ENCODE data around the gene NTRK2.

The NTRK2 gene

DNA sequence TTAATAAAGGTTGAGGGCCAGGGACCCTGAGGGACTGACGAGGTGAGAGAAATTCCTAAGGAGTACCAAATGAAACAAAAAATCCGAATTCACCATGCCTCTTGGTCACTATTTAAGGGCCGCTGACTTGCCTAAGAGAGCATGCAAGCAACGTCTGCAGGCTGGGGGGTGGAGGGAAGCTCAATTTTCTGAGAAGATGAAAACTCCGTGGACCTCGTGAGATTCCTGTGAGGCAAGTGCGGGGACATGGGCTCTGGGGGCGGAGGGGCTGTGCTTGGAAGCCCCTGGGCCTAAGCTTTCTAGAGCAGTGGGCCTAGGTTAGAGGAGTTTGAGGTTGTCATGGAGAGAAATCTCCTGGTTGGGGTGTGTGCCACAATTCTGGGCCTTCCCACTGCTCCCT lies 27.5 kb downstream of the NTRK2 start:
- no peak for DNase-seq (ENCODE audit: low read depth in 1 of 2, low spot score in 1 of 2)

DNA sequence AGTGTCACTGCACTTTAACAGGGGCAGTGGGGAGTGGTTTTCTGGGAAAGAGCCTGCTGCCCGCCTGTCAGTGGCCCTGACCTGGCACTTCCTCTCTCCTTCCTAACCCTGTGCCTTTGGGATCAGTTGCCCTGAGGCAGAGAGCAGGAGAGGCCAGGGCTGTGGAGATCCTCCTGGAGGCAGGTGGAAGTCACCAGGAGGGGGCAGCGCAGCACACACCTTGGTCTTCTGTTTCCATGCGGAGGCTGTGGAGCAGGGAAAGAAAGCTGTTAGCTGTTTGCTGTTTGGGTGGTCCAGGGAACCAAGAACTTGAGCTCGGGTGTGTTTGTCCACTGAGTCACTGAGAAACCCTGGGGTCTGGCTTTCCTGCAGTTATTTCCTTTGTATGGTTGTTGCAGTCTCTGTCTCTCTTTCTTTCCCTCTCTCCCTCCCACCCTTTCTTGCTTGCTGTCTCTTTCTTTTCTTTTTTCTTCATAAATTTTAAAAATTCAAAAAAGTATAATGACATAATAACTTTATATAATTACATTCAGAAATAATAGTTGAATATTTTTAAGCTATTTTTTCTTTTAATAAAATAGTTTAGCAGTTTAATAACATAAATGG lies 28.1 kb downstream of the NTRK2 start:
- DNase-seq (ENCODE audit: low read depth in 1 of 2, low spot score in 1 of 2), result peak; percentile 15 to 52
- in situ Hi-C loops (cut with HindIII; ENCODE audit: low pct_unique_long_range_greater_than_20kb, low sequenced_read_pairs), result no loop called here
- TF ChIP-seq JUND (IDR thresholded peaks at IDR 0.05; ENCODE audit: low read depth), result no peak

More for the DNA sequence above, 27.5 kb downstream of the NTRK2 start:
- in situ Hi-C loops (cut with HindIII; ENCODE audit: low pct_unique_long_range_greater_than_20kb, low sequenced_read_pairs), result no loop called here
- TF ChIP-seq JUND (IDR thresholded peaks at IDR 0.05; ENCODE audit: low read depth), result no peak

GRCh38 chr9:84698323-84698722 lies 28.8 kb downstream of the NTRK2 start:
- no peak for DNase-seq (ENCODE audit: low read depth in 1 of 2, low spot score in 1 of 2)
- TF ChIP-seq JUND (IDR thresholded peaks at IDR 0.05; ENCODE audit: low read depth), result no peak

GRCh38 chr9:84699984-84700383 lies 30.5 kb downstream of the NTRK2 start:
- no peak for TF ChIP-seq JUND (IDR thresholded peaks at IDR 0.05; ENCODE audit: low read depth)
- in situ Hi-C loops (cut with HindIII; ENCODE audit: low pct_unique_long_range_greater_than_20kb, low sequenced_read_pairs), result no loop called here
- DNase-seq (ENCODE audit: low read depth in 1 of 2, low spot score in 1 of 2), result no peak

More at GRCh38 chr9:84698323-84698722, 28.8 kb downstream of the NTRK2 start:
- in situ Hi-C loops (cut with HindIII; ENCODE audit: low pct_unique_long_range_greater_than_20kb, low sequenced_read_pairs), result no loop called here

GRCh38 chr9:84701801-84702200 lies 32.3 kb downstream of the NTRK2 start:
- no peak for TF ChIP-seq JUND (IDR thresholded peaks at IDR 0.05; ENCODE audit: low read depth)
- no peak for DNase-seq (ENCODE audit: low read depth in 1 of 2, low spot score in 1 of 2)
- in situ Hi-C loops (cut with HindIII; ENCODE audit: low pct_unique_long_range_greater_than_20kb, low sequenced_read_pairs), result no loop called here

- no peak for DNase-seq (ENCODE audit: low read depth in 1 of 2, low spot score in 1 of 2)
- in situ Hi-C loops (cut with HindIII; ENCODE audit: low pct_unique_long_range_greater_than_20kb, low sequenced_read_pairs), result no loop called here
- no peak for TF ChIP-seq JUND (IDR thresholded peaks at IDR 0.05; ENCODE audit: low read depth)
Observed at GRCh38 chr9:84702471-84702870, 32.9 kb downstream of the NTRK2 start.

DNA sequence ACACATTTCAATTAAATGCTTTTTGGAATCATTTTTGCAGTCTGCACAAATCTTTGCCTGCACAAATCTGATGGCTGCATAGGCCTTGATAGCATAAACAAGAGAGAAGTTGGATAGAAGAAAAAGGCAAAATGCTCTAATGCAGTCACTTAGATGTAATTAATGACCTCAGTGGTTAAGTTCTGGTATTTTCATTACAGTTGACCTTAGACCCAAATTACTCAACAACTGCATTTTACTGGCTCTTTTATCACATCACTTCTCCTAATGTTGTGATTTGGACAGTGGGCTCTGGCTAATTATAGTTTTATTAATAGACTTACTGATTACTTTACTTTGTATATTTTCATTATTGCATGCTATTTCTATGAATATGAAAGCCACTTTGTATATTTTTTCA lies 34.3 kb downstream of the NTRK2 start:
- in situ Hi-C loops (cut with HindIII; ENCODE audit: low pct_unique_long_range_greater_than_20kb, low sequenced_read_pairs), result no loop called here
- DNase-seq (ENCODE audit: low read depth in 1 of 2, low spot score in 1 of 2), result no peak
- no peak for TF ChIP-seq JUND (IDR thresholded peaks at IDR 0.05; ENCODE audit: low read depth)

- DNase-seq (ENCODE audit: low read depth in 1 of 2, low spot score in 1 of 2), result no peak
- in situ Hi-C loops (cut with HindIII; ENCODE audit: low pct_unique_long_range_greater_than_20kb, low sequenced_read_pairs), result no loop called here
- TF ChIP-seq JUND (IDR thresholded peaks at IDR 0.05; ENCODE audit: low read depth), result no peak
Observed at GRCh38 chr9:84705128-84705527, 35.6 kb downstream of the NTRK2 start.

DNA sequence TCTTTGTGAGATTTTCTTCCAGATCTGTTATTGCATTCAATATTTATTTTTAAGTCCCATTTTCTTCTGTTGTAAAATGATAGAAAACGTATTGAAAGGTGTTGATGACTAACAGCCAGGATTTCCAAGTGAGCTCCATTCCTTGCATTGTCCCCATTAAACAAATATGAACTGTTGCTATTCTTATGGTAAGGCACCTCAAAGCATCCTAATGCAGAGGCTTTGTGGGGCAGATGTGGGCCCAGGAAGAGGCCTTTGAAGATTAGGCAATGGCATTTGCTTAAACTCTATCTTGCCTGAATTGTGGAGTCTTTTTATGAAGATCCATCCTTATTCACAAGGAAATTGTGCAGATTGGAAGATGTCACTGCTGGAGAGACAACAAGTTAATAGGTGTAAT lies 38.9 kb downstream of the NTRK2 start:
- no peak for TF ChIP-seq JUND (IDR thresholded peaks at IDR 0.05; ENCODE audit: low read depth)
- in situ Hi-C loops (cut with HindIII; ENCODE audit: low pct_unique_long_range_greater_than_20kb, low sequenced_read_pairs), result no loop called here
- DNase-seq (ENCODE audit: low read depth in 1 of 2, low spot score in 1 of 2), result no peak

DNA sequence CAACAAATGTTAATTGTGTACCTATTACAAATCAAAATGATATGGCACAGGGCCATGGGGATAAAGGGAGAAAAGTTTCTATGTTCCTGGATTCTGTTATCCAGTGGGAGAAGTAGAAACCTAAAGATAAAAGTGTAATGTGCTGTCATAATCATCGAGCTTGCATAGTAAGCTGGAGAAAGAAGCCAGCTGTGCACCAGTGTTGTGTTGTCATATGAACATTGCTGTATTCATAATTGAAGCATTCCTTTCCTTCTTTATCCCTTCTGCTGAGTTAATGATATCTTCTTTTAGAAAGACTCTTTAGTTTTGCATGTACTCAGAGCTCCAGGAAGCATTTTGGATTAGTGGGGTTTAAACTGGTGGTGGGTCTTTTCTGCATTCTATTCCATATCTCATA lies 39.5 kb downstream of the NTRK2 start:
- in situ Hi-C loops (cut with HindIII; ENCODE audit: low pct_unique_long_range_greater_than_20kb, low sequenced_read_pairs), result no loop called here
- TF ChIP-seq JUND (IDR thresholded peaks at IDR 0.05; ENCODE audit: low read depth), result no peak

GRCh38 chr9:84710701-84711397 lies 41.3 kb downstream of the NTRK2 start:
- TF ChIP-seq JUND (IDR thresholded peaks at IDR 0.05; ENCODE audit: low read depth), result no peak
- in situ Hi-C loops (cut with HindIII; ENCODE audit: low pct_unique_long_range_greater_than_20kb, low sequenced_read_pairs), result no loop called here
- DNase-seq (ENCODE audit: low read depth in 1 of 2, low spot score in 1 of 2), result no peak

More for the DNA sequence above, 39.5 kb downstream of the NTRK2 start:
- DNase-seq (ENCODE audit: low read depth in 1 of 2, low spot score in 1 of 2), result no peak

DNA sequence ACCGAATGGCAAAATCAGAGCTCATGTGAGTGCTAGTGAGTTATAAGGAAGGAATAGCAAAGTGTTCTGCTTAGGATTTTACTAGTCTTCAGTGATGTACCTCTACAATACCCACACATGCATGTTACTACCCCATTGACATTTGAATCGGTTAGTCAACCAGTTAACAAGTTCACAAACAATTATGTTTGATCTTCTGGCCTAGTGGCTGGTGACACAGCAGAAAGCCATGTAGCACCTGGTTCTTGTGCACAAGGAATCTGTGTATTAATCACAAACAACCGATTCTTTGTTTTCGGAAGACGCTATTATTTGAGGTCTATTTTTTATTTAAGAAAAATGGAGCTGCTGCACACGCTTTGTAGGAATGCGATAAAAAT lies 41.9 kb downstream of the NTRK2 start:
- no peak for DNase-seq (ENCODE audit: low read depth in 1 of 2, low spot score in 1 of 2)
- in situ Hi-C loops (cut with HindIII; ENCODE audit: low pct_unique_long_range_greater_than_20kb, low sequenced_read_pairs), result no loop called here
- TF ChIP-seq JUND (IDR thresholded peaks at IDR 0.05; ENCODE audit: low read depth), result no peak

GRCh38 chr9:84711936-84712335 lies 42.4 kb downstream of the NTRK2 start:
- TF ChIP-seq JUND (IDR thresholded peaks at IDR 0.05; ENCODE audit: low read depth), result no peak
- DNase-seq (ENCODE audit: low read depth in 1 of 2, low spot score in 1 of 2), result peak in 1 of 2 experiments; percentile 17
- in situ Hi-C loops (cut with HindIII; ENCODE audit: low pct_unique_long_range_greater_than_20kb, low sequenced_read_pairs), result no loop called here

- in situ Hi-C loops (cut with HindIII; ENCODE audit: low pct_unique_long_range_greater_than_20kb, low sequenced_read_pairs), result no loop called here
- TF ChIP-seq JUND (IDR thresholded peaks at IDR 0.05; ENCODE audit: low read depth), result no peak
- no peak for DNase-seq (ENCODE audit: low read depth in 1 of 2, low spot score in 1 of 2)
Observed at GRCh38 chr9:84716217-84716616, 46.7 kb downstream of the NTRK2 start.

Measured in T47D (cell line).